T-helper 2 cell treated with Interferon-gamma antibody and Interleukin-4, amounts not matched to agents 100 ng/mL and 5 ng/mL, for 36 hours (primary cell): Measurements from ENCODE around the gene SHISAL2A. TPM values are rescaled to one million over a fixed set of nuclear protein-coding genes. Genes with fewer than 3 reads are reported as not detected.
"Not testable (repeated sequence)": the region's sequence is repeated elsewhere in the genome, so short reads cannot be mapped to it uniquely, and the experiment has no call there.

Experiments
- intact Hi-C: fragments of 100-400 bp; cut with micrococcal nuclease; formaldehyde crosslinking; loops from one replicate; pipeline ENCODE4 v1.15.1; 2023
- total RNA-seq: library from RNA; stranded (reverse); gene quantifications from 2 replicates; pipeline ENCODE4 v1.2.3, GENCODE V29; 2022

The SHISAL2A gene
- total RNA-seq, 1 donor from 2014 or later: 6.1 TPM

DNA sequence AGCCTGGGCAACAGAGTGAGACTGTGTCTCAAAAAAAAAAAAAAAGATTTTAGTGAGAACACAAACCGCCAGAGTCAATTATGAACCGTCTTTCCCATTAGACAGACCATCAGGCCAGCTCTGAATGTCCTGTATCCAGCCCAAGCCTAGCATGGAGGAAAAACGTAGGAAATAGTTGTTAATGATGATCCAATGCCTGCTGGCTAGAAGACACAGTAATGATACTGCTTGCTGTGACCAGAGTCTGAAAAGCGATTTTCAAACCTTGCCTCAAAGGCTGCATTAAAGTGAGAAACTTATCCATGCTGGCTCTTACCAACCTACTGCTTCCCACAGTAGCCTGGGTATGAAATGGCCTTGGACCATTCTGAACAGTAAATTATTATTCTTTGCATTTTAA is 48.2 kb downstream of the SHISAL2A start:
- intact Hi-C loops: no loop called here

DNA sequence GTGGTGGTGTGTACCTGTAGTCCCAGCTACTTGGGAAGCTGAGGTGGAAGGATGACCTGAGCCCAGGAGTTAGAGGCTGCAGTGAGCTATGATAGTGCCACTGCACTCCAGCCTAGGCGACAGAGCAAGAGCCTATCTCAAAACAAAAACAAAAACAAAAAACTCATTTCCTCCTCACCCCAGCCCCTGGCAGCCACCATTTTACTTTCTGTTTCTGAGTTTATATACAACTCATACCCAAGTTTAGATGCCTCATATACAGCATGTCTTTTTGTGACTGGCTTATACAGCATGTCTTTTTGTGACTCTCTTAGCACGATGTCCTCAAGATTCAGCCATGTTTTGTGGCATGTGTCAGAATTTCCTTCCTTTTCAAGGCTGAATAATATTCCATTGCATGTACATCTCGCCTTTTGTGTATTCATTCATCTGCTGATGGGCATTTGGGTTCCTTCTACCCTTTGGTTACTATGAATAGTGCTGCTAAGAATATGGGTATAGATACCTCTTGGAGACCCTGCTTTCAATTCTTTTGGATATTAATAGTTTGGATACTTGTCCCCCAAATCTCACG is 50.5 kb downstream of the SHISAL2A start:
- intact Hi-C loops: no loop called here

DNA sequence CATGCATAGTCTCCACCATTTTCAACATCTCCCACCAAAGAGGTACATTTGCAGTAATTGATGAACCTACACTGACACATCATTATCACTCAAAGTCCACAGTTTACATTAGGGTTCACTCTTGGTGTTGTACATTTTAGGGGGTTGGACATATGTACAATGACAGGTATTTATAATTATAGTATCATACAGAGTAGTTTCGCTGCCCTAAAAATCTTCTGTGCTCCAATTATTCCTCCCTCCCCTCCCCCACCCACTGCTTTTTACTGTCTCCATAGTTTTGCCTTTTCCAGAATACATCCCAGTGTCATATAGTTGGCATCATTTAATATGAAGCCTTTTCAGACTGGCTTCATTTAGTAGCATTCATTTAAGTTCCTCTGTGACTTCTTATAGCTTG is 51.6 kb downstream of the SHISAL2A start:
- intact Hi-C loops: no loop called here

GRCh38 chr1:52686261-52686751 is 53.3 kb downstream of the SHISAL2A start:
- intact Hi-C loops: loop anchor here (1.0 to 5.0 kb wide), 7 partner anchors 49 to 544 kb away; partner anchors contain the start of genes CC2D1B, ORC1, PRPF38A and TUT4

GRCh38 chr1:52686830-52687229 is 53.9 kb downstream of the SHISAL2A start:
- intact Hi-C loops: loop anchor here (1.0 to 5.0 kb wide), 7 partner anchors 50 to 545 kb away; partner anchors contain the start of genes CC2D1B, ORC1, PRPF38A and TUT4

DNA sequence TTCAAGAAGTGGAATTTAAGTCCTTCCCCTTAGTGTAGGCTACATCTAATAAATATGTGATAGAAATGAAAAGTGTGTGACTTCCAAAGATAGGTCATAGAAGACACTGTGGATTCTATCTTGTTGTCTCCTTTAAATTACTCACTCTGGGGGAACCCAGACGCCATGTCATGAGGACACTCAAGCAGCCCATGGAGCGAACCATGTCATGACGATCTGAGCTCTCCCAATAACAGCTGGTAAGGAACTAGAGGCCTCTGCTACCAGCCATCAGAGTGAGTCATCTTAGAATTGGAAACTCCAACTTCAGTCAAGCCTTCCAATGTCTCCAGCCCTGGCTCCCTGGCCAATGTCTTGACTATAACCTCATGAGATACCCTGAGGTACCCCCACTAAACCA is 58.9 kb downstream of the SHISAL2A start:
- intact Hi-C loops: no loop called here

GRCh38 chr1:52692697-52693096 is 59.7 kb downstream of the SHISAL2A start:
- intact Hi-C loops: no loop called here

DNA sequence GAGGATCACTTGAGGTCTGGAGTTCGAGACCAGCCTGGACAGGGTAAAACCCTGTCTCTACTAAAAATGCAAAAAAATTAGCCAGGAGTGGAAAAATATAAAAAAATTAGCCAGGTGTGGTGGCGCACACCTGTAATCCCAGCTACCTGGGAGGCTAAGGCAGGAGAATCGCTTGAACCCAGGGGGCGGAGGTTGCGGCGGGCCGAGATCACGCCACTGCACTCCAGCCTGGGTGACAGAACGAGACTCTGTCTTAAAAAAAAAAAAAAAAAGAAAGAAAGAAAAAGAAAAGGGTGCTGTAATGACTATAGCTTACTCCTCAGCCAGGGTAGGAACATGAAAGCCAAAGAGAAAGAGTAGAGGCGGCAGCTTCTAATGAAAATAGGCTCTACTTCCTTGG is 60.4 kb downstream of the SHISAL2A start:
- intact Hi-C loops: not testable (repeated sequence)

- intact Hi-C loops: no loop called here
Observed at GRCh38 chr1:52693843-52694242, 60.9 kb downstream of the SHISAL2A start.

GRCh38 chr1:52695627-52696026 is 62.7 kb downstream of the SHISAL2A start:
- intact Hi-C loops: loop anchor here (5.0 kb wide), 1 partner anchor 147 kb away; the partner anchor contains the start of gene ZYG11A

DNA sequence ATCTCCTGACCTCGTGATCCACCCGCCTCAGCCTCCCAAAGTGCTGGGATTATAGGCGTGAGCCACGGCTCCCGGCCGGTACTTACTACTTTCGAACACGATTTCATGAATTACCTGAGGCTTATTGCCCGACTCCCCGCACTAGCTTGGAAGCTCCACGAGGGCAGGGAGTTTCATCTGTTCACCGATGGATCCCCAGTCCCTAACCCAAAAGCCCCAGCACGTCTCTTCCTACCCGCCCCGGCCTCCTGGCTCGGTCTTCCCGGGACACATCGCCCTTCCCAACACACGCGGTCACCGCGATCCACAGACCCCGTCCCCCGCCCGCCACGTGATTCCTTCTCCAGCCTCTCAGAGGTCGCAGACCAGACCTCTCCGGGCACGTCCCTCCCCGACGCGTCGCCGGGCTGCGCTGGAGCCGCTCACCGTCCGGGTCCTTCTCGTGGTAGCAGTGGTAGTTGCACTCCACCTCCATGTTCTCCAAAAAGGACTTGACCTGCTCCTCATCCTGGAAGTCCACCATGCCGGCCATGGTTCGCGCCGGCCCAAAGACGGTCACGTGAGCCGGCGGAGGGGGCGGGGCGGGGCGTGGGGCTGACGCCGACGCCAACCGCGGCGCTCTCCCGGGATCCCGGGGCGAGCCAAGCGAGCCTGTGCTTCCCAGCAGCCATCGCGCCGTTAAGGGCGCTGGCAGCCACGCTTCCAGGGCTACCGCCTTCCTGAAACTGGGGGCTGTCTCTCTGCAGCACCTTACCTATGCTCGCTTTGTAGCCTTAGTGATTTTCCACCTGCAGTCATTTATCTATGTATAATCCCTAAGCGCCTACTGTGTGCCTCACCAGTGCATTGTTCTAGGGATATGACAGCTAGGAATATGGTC is 65.1 kb downstream of the SHISAL2A start, which contains the start of gene COA7:
COA7 (minus strand) TSS at position 553 of the 880 bp plus-strand sequence; CDS start at position 532, 21 bp downstream.
- intact Hi-C loops: loop anchor here (1.0 to 5.0 kb wide), 4 partner anchors 28 to 330 kb away; partner anchors contain the start of genes SCP2, ZYG11A and ZYG11B

GRCh38 chr1:52702886-52703787 is 70.2 kb downstream of the SHISAL2A start:
- intact Hi-C loops: loop anchor here (1.0 to 5.0 kb wide), 3 partner anchors 23 to 479 kb away; partner anchors contain the start of gene ZYG11B

GRCh38 chr1:52706136-52706670 is 73.2 kb downstream of the SHISAL2A start:
- intact Hi-C loops: no loop called here

Other genes starting within 250 kb of the SHISAL2A start
- 34.5 and 37.6 TPM in 2 replicates for gene ORC1, start 228.7 kb upstream of the SHISAL2A start, total RNA-seq
- gene PRPF38A, start 228.6 kb upstream of the SHISAL2A start, total RNA-seq: 101 and 102 TPM in 2 replicates
- gene TUT4, start 80.1 kb upstream of the SHISAL2A start, total RNA-seq: 57.7 and 70.8 TPM in 2 replicates
- gene GPX7, start 30.8 kb upstream of the SHISAL2A start, total RNA-seq: 23.0 and 26.7 TPM in 2 replicates
- gene COA7, start 65.2 kb downstream of the SHISAL2A start, total RNA-seq: 18.5 and 19.4 TPM in 2 replicates
- gene ZYG11B, start 93.3 kb downstream of the SHISAL2A start, total RNA-seq: 13.3 and 13.6 TPM in 2 replicates
- gene ZYG11A, start 209.6 kb downstream of the SHISAL2A start, total RNA-seq: 0.39 and 0.57 TPM in 2 replicates